Measurements from ENCODE around the gene CHST8. TPM values are rescaled to one million over a fixed set of nuclear protein-coding genes. Genes with fewer than 3 reads are reported as not detected.

Gene CHST8
- total and polyA plus RNA-seq, 2 donors from 2014 or later, result 0.28 TPM; not detected in 1

GRCh38 chr19:33641261-33641660 is 19.5 kb downstream of the CHST8 start:
- Histone ChIP-seq H3K4me3 (ENCODE audit: low read length in 3 of 3) (no peak overlapping the region), H3K9me3 (ENCODE audit: control insufficient read depth in 2 of 3, insufficient read depth in 1 of 3, low read length in 3 of 3) (no peaks in the 10 kb centered on the region), H3K9ac (ENCODE audit: low read length in 3 of 3) (no peak overlapping the region), H3K27me3 (ENCODE audit: control insufficient read depth, insufficient read depth, low read length) (no peaks in the 10 kb centered on the region), H3K27ac (ENCODE audit: low read depth in 2 of 2, low read length in 2 of 2) (no peak overlapping the region), H3K36me3 (ENCODE audit: control insufficient read depth in 2 of 3, insufficient read depth in 3 of 3, low read length in 3 of 3) (no peaks in the 10 kb centered on the region), H3K4me1 (ENCODE audit: control insufficient read depth in 2 of 3, insufficient read depth in 2 of 3, low read depth in 1 of 3, low read length in 3 of 3) (no peaks in the 10 kb centered on the region)
- no peak for TF ChIP-seq CTCF (IDR thresholded peaks at IDR 0.05; ENCODE audit: borderline replicate concordance, extremely low read depth, insufficient read depth)
- no peak for DNase-seq
- no peak for FAIRE-seq
- intact Hi-C loops (cut with DNase I), result no loop called here

- H3K9ac ChIP-seq (ENCODE audit: low read length in 3 of 3), result no peak overlapping the region
- no peak for TF ChIP-seq CTCF (IDR thresholded peaks at IDR 0.05; ENCODE audit: borderline replicate concordance, extremely low read depth, insufficient read depth)
- H3K9me3 ChIP-seq (ENCODE audit: control insufficient read depth in 2 of 3, insufficient read depth in 1 of 3, low read length in 3 of 3), result no peaks in the 10 kb centered on the region
- H3K36me3 ChIP-seq (ENCODE audit: control insufficient read depth in 2 of 3, insufficient read depth in 3 of 3, low read length in 3 of 3), result no peaks in the 10 kb centered on the region
- intact Hi-C loops (cut with DNase I), result no loop called here
- no peak for DNase-seq
- no peaks in the 10 kb centered on the region for H3K27me3 ChIP-seq (ENCODE audit: control insufficient read depth, insufficient read depth, low read length)
- H3K4me3 ChIP-seq (ENCODE audit: low read length in 3 of 3), result no peak overlapping the region
- H3K4me1 ChIP-seq (ENCODE audit: control insufficient read depth in 2 of 3, insufficient read depth in 2 of 3, low read depth in 1 of 3, low read length in 3 of 3), result no peaks in the 10 kb centered on the region
- no peak for FAIRE-seq
- no peak overlapping the region for H3K27ac ChIP-seq (ENCODE audit: low read depth in 2 of 2, low read length in 2 of 2)
Observed at GRCh38 chr19:33641956-33642498, 20.3 kb downstream of the CHST8 start.

GRCh38 chr19:33644284-33644836 is 22.6 kb downstream of the CHST8 start:
- FAIRE-seq (no peak), DNase-seq (no peak)
- Histone ChIP-seq H3K9me3 (ENCODE audit: control insufficient read depth in 2 of 3, insufficient read depth in 1 of 3, low read length in 3 of 3) (no peaks in the 10 kb centered on the region), H3K36me3 (ENCODE audit: control insufficient read depth in 2 of 3, insufficient read depth in 3 of 3, low read length in 3 of 3) (no peaks in the 10 kb centered on the region), H3K4me1 (ENCODE audit: control insufficient read depth in 2 of 3, insufficient read depth in 2 of 3, low read depth in 1 of 3, low read length in 3 of 3) (no peaks in the 10 kb centered on the region), H3K4me3 (ENCODE audit: low read length in 3 of 3) (no peak overlapping the region), H3K27ac (ENCODE audit: low read depth in 2 of 2, low read length in 2 of 2) (no peak overlapping the region), H3K27me3 (ENCODE audit: control insufficient read depth, insufficient read depth, low read length) (no peaks in the 10 kb centered on the region), H3K9ac (ENCODE audit: low read length in 3 of 3) (no peak overlapping the region)
- no peak for TF ChIP-seq CTCF (IDR thresholded peaks at IDR 0.05; ENCODE audit: borderline replicate concordance, extremely low read depth, insufficient read depth)
- intact Hi-C loops (cut with DNase I), result no loop called here

- Histone ChIP-seq H3K36me3 (ENCODE audit: control insufficient read depth in 2 of 3, insufficient read depth in 3 of 3, low read length in 3 of 3) (no peaks in the 10 kb centered on the region), H3K9ac (ENCODE audit: low read length in 3 of 3) (no peak overlapping the region), H3K27ac (ENCODE audit: low read depth in 2 of 2, low read length in 2 of 2) (no peak overlapping the region), H3K9me3 (ENCODE audit: control insufficient read depth in 2 of 3, insufficient read depth in 1 of 3, low read length in 3 of 3) (no peaks in the 10 kb centered on the region), H3K4me1 (ENCODE audit: control insufficient read depth in 2 of 3, insufficient read depth in 2 of 3, low read depth in 1 of 3, low read length in 3 of 3) (no peaks in the 10 kb centered on the region), H3K27me3 (ENCODE audit: control insufficient read depth, insufficient read depth, low read length) (no peaks in the 10 kb centered on the region), H3K4me3 (ENCODE audit: low read length in 3 of 3) (no peak overlapping the region)
- no peak for FAIRE-seq
- TF ChIP-seq CTCF (IDR thresholded peaks at IDR 0.05; ENCODE audit: borderline replicate concordance, extremely low read depth, insufficient read depth), result no peak
- DNase-seq, result no peak
- intact Hi-C loops (cut with DNase I), result no loop called here
Observed at GRCh38 chr19:33646306-33646705, 24.6 kb downstream of the CHST8 start.
